Thyroid gland (tissue), 4 donors: Measurements from ENCODE around the gene EIF4E.

Experiments
- CTCF ChIP-seq, 6 experiments: fragments of 200-600 bp in 3 of 6; fragments of 450-650 bp in 3 of 6; sonication (generic) in 3 of 6; IDR thresholded peaks; one replicate each; pipeline ENCODE4 v1.5.1; 2016 to 2019; ENCODE audit warnings: antibody characterized with exemption in 6 of 6, mild to moderate bottlenecking in 2 of 6, inconsistent platforms in 1 of 6, moderate library complexity in 1 of 6
- POLR2A ChIP-seq, 2 donors: fragments of 450-650 bp; IDR thresholded peaks; one replicate each; pipeline ENCODE4 v1.6.1; 2017; ENCODE audit warnings: antibody characterized with exemption in 2 of 2, mild to moderate bottlenecking in 2 of 2, moderate library complexity in 1 of 2

GRCh38 chr4:98969878-98970785 lies 41.2 kb upstream of the EIF4E start:
- TF ChIP-seq CTCF (IDR thresholded peaks at IDR 0.05) (no peak), POLR2A (IDR thresholded peaks at IDR 0.05) (no peak)
